ENCODE data around the gene PNPLA1. TPM values are rescaled to one million over a fixed set of nuclear protein-coding genes. Genes with fewer than 3 reads are reported as not detected.

PNPLA1 gene
- total RNA-seq, 1 experiment from 2014 or later = 0.10 TPM

DNA sequence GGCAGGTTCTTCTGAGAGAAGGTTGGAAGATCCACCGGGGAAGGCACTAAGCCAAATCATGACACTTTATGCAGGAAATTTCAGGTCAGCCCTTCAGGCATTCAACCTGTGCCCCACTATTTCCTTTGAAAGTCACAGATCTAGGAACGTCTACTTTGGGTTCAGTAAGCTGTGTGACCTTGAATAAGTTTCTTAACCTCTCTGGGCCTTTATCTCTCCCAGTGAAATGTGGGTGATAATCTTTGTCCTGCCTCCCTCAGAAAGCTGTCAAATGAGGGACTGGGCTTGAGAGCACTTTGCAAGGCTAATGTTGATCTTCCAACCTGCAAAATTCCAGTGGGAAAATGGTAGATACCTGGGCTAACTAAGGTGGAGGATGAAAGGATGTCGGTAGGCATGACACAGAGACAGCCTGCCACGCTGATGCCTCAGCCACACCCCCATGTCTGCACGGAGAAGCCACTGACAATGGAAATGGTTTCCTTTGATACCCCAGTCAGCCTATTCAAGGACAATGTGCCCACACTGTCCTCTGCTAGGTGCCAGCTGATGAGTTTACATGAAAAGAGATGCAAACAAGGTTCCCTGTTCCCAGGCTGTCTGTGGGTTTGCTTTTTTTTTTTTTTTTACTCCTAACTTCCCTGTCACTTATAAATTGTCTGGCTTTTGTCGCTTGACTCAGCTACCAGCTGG lies 57.5 kb downstream of the PNPLA1 start:
- no peak for TF ChIP-seq SP1 (IDR thresholded peaks at IDR 0.05; ENCODE audit: low read depth)
- TF ChIP-seq EZH2 (IDR thresholded peaks at IDR 0.05) = no peak
- TF ChIP-seq EGR1 (IDR thresholded peaks at IDR 0.05; ENCODE audit: low read depth) = no peak
- no peak for TF ChIP-seq RAD21 (IDR thresholded peaks at IDR 0.05; ENCODE audit: low read depth)
- TF ChIP-seq, protein P1, sequence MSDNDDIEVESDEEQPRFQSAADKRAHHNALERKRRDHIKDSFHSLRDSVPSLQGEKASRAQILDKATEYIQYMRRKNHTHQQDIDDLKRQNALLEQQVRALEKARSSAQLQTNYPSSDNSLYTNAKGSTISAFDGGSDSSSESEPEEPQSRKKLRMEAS (IDR thresholded peaks at IDR 0.05) = no peak
- no peak for TF ChIP-seq CEBPB (IDR thresholded peaks at IDR 0.05; ENCODE audit: low read depth)
- TF ChIP-seq YY1 (IDR thresholded peaks at IDR 0.05; ENCODE audit: extremely low read depth, insufficient replicate concordance, low read depth, low read length) = no peak
- ChIA-PET CTCF (interaction anchor here (4.3 kb wide), 1 partner anchor 14 kb away, joined by 20 read pairs; no protein-coding TSS in a partner anchor), POLR2A (no interaction called here), RAD21 (ENCODE audit: low non-redundant PET in 1 of 2, low total read pairs in 2 of 2, uncharacterized antibody in 2 of 2, unreplicated experiment in 2 of 2) (no interaction called here)
- no TSS peak for BruUV-seq (replicated peaks)
- Histone ChIP-seq H3K36me3 (ENCODE audit: control insufficient read depth in 1 of 2, insufficient read depth in 2 of 2, low read length in 2 of 2) (no peaks in the 10 kb centered on the region), H3K27ac (ENCODE audit: low read depth, low read length) (no peak overlapping the region), H2AFZ (ENCODE audit: low read depth, low read length, poor library complexity, severe bottlenecking) (no peak overlapping the region), H3K79me2 (ENCODE audit: insufficient read depth, low read length) (no peaks in the 10 kb centered on the region), H3K9me2 (ENCODE audit: insufficient read depth) (no peaks in the 10 kb centered on the region), H3K9ac (ENCODE audit: low read length) (no peak overlapping the region), H3K4me2 (ENCODE audit: low read length) (no peak overlapping the region), H4K20me1 (ENCODE audit: insufficient read depth) (no peaks in the 10 kb centered on the region), H3K9me3 (ENCODE audit: control insufficient read depth in 1 of 2, insufficient read depth in 1 of 2, low read depth in 1 of 2, low read length in 2 of 2) (no peaks in the 10 kb centered on the region), H3K4me1 (ENCODE audit: control insufficient read depth in 1 of 2, insufficient read depth in 2 of 2, low read length in 2 of 2) (no peaks in the 10 kb centered on the region), H3K27me3 (ENCODE audit: insufficient read depth, low read length) (no peaks in the 10 kb centered on the region), H3K4me3 (replicated peaks in 1 of 2; ENCODE audit: low read depth in 1 of 2, low read length in 2 of 2) (no peak overlapping the region)
- DNase-seq (ENCODE audit: low read depth, low spot score) (no peak), ATAC-seq (no peak)
- intact Hi-C loops (cut with micrococcal nuclease) = no loop called here

DNA sequence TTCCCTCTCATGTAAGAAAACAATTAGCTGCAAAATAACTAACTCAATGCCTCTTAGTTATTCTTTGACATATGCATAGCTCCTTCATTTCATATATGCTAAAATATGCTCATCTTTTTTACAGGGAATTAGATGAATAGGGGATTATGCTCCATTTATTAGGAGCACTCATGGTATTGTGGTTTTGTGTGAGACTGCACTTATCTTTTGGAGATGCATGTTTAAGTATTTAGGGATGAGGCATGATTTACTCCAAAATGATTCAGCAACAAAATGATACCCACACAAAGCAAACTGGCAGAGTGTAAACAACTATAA lies 58.0 kb downstream of the PNPLA1 start:
- CTCF ChIA-PET = interaction anchor here (4.3 kb wide), 1 partner anchor 13 kb away, joined by 20 read pairs; no protein-coding TSS in a partner anchor
- Histone ChIP-seq H3K27ac (ENCODE audit: low read depth, low read length) (no peak overlapping the region), H3K4me2 (ENCODE audit: low read length) (no peak overlapping the region)

More for the DNA sequence above, 58.0 kb downstream of the PNPLA1 start:
- RAD21 ChIA-PET (ENCODE audit: low non-redundant PET in 1 of 2, low total read pairs in 2 of 2, uncharacterized antibody in 2 of 2, unreplicated experiment in 2 of 2) = no interaction called here
- H3K4me3 ChIP-seq (replicated peaks in 1 of 2; ENCODE audit: low read depth in 1 of 2, low read length in 2 of 2) = no peak overlapping the region
- ATAC-seq (no peak), DNase-seq (ENCODE audit: low read depth, low spot score) (no peak)
- intact Hi-C loops (cut with micrococcal nuclease) = no loop called here
- H3K27me3 ChIP-seq (ENCODE audit: insufficient read depth, low read length) = no peaks in the 10 kb centered on the region
- no peaks in the 10 kb centered on the region for H4K20me1 ChIP-seq (ENCODE audit: insufficient read depth)
- H3K36me3 ChIP-seq (ENCODE audit: control insufficient read depth in 1 of 2, insufficient read depth in 2 of 2, low read length in 2 of 2) = no peaks in the 10 kb centered on the region
- H3K4me1 ChIP-seq (ENCODE audit: control insufficient read depth in 1 of 2, insufficient read depth in 2 of 2, low read length in 2 of 2) = no peaks in the 10 kb centered on the region
- POLR2A ChIA-PET = no interaction called here
- no peaks in the 10 kb centered on the region for H3K79me2 ChIP-seq (ENCODE audit: insufficient read depth, low read length)
- TF ChIP-seq ZFX (IDR thresholded peaks at IDR 0.05) = no peak
- no peak for TF ChIP-seq EZH2phosphoT487 (IDR thresholded peaks at IDR 0.05; ENCODE audit: borderline replicate concordance)
- TF ChIP-seq RAD21 (IDR thresholded peaks at IDR 0.05; ENCODE audit: low read depth) = no peak
- TF ChIP-seq ELF1 (IDR thresholded peaks at IDR 0.05; ENCODE audit: borderline replicate concordance, low read depth) = no peak
- TF ChIP-seq, protein P1 (IDR thresholded peaks at IDR 0.05) = no peak
- TF ChIP-seq ZNF274 (IDR thresholded peaks at IDR 0.05; ENCODE audit: low read depth, low read length) = no peak
- TF ChIP-seq EZH2 (IDR thresholded peaks at IDR 0.05) = no peak
- TF ChIP-seq, protein P2, sequence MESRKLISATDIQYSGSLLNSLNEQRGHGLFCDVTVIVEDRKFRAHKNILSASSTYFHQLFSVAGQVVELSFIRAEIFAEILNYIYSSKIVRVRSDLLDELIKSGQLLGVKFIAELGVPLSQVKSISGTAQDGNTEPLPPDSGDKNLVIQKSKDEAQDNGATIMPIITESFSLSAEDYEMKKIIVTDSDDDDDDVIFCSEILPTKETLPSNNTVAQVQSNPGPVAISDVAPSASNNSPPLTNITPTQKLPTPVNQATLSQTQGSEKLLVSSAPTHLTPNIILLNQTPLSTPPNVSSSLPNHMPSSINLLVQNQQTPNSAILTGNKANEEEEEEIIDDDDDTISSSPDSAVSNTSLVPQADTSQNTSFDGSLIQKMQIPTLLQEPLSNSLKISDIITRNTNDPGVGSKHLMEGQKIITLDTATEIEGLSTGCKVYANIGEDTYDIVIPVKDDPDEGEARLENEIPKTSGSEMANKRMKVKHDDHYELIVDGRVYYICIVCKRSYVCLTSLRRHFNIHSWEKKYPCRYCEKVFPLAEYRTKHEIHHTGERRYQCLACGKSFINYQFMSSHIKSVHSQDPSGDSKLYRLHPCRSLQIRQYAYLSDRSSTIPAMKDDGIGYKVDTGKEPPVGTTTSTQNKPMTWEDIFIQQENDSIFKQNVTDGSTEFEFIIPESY (IDR thresholded peaks at IDR 0.05; ENCODE audit: extremely low read depth, insufficient replicate concordance, low read length) = no peak
- TF ChIP-seq CBX3 (IDR thresholded peaks at IDR 0.05; ENCODE audit: low read depth) = no peak
- no peak for TF ChIP-seq FOSL1 (IDR thresholded peaks at IDR 0.05; ENCODE audit: low read depth)
- BruUV-seq (replicated peaks) = no TSS peak
- no peaks in the 10 kb centered on the region for H3K9me2 ChIP-seq (ENCODE audit: insufficient read depth)
- no peaks in the 10 kb centered on the region for H3K9me3 ChIP-seq (ENCODE audit: control insufficient read depth in 1 of 2, insufficient read depth in 1 of 2, low read depth in 1 of 2, low read length in 2 of 2)
- H2AFZ ChIP-seq (ENCODE audit: low read depth, low read length, poor library complexity, severe bottlenecking) = no peak overlapping the region
- no peak overlapping the region for H3K9ac ChIP-seq (ENCODE audit: low read length)

Data from HCT116 (cell line).